ENCODE data around the gene CLIP4.

- TF ChIP-seq CTCF (conservative IDR thresholded peaks at IDR 0.05; ENCODE audit: low read depth, low read length) (no peak), EZH2 (IDR thresholded peaks at IDR 0.05; ENCODE audit: borderline replicate concordance, low read depth, low read length, poor library complexity, severe bottlenecking) (no peak)
Measured at GRCh38 chr2:29191817-29192216, 76.6 kb downstream of the CLIP4 start.
